MM.1S (cell line): ENCODE data around the gene SDK1.

Experiments used
- DNase-seq: peaks from one replicate; pipeline ENCODE4 v3.0.0-alpha.2; 2015
- H2AFZ ChIP-seq: fragments of 300-600 bp; sonication (generic); 2 replicates; pipeline ENCODE4 v1.6.0; 2016; ENCODE audit warnings: antibody characterized with exemption, low read length
- H3F3A ChIP-seq: fragments of 300-600 bp; sonication (generic); 2 replicates; pipeline ENCODE4 v1.6.1; 2016; ENCODE audit warnings: mild to moderate bottlenecking, antibody characterized with exemption, low read length, moderate library complexity, mixed read lengths; ENCODE audit not compliant: insufficient read depth
- H3K27ac ChIP-seq: fragments of 300-600 bp; sonication (generic); 2 replicates; pipeline ENCODE4 v1.5.1; 2016; ENCODE audit warnings: mild to moderate bottlenecking, low read length
- H3K27me3 ChIP-seq: fragments of 300-600 bp; sonication (generic); replicated peaks from 2 replicates; pipeline ENCODE4 v1.6.0; 2016; ENCODE audit warnings: low read length; ENCODE audit not compliant: insufficient read depth
- H3K36me3 ChIP-seq: fragments of 300-600 bp; sonication (generic); replicated peaks from 2 replicates; pipeline ENCODE4 v1.6.1; 2016; ENCODE audit warnings: mild to moderate bottlenecking, low read length, mixed read lengths; ENCODE audit not compliant: insufficient read depth
- H3K4me1 ChIP-seq: fragments of 300-600 bp; sonication (generic); 2 replicates; pipeline ENCODE4 v1.6.1; 2016; ENCODE audit warnings: low read length, mixed read lengths
- H3K4me2 ChIP-seq: fragments of 300-600 bp; sonication (generic); 2 replicates; pipeline ENCODE4 v1.6.0; 2016; ENCODE audit warnings: low read depth, low read length
- H3K4me3 ChIP-seq: fragments of 300-600 bp; sonication (generic); 2 replicates; pipeline ENCODE4 v1.5.1; 2016; ENCODE audit warnings: low read length, mixed read lengths
- H3K79me2 ChIP-seq: fragments of 300-600 bp; sonication (generic); 2 replicates; pipeline ENCODE4 v1.6.1; 2016; ENCODE audit warnings: mixed run types, low read length, mixed read lengths
- H3K9ac ChIP-seq: fragments of 300-600 bp; sonication (generic); 2 replicates; pipeline ENCODE4 v1.6.1; 2016; ENCODE audit warnings: low read length, mixed read lengths
- H3K9me2 ChIP-seq: fragments of 300-600 bp; sonication (generic); replicated peaks from 2 replicates; pipeline ENCODE4 v1.6.1; 2016; ENCODE audit warnings: mild to moderate bottlenecking, low read length, mixed read lengths; ENCODE audit not compliant: insufficient read depth
- H3K9me3 ChIP-seq: fragments of 300-600 bp; sonication (generic); replicated peaks from 2 replicates; pipeline ENCODE4 v1.6.1; 2016; ENCODE audit warnings: mild to moderate bottlenecking, low read length, mixed read lengths; ENCODE audit not compliant: insufficient read depth
- H4K20me1 ChIP-seq: fragments of 300-600 bp; sonication (generic); 2 replicates; pipeline ENCODE4 v1.6.1; 2016; ENCODE audit warnings: mild to moderate bottlenecking, low read length, moderate library complexity, mixed read lengths; ENCODE audit not compliant: insufficient read depth
- EZH2 ChIP-seq: fragments of 300-600 bp; sonication (generic); optimal IDR thresholded peaks from 2 replicates; pipeline ENCODE3; 2017; ENCODE audit warnings: low read depth, mild to moderate bottlenecking, antibody characterized with exemption, low read length, mixed read lengths
- EZH2phosphoT487 ChIP-seq: fragments of 300-600 bp; sonication (generic); IDR thresholded peaks from 2 replicates; pipeline ENCODE4 v1.6.1; 2018; ENCODE audit warnings: antibody characterized with exemption, low read length
- TF ChIP-seq, protein P1 (sequence below): fragments of 300-600 bp; sonication (generic); IDR thresholded peaks from 2 replicates; pipeline ENCODE4 v1.5.1; 2016; ENCODE audit warnings: antibody characterized with exemption, low read length, mixed read lengths

The SDK1 gene

DNA sequence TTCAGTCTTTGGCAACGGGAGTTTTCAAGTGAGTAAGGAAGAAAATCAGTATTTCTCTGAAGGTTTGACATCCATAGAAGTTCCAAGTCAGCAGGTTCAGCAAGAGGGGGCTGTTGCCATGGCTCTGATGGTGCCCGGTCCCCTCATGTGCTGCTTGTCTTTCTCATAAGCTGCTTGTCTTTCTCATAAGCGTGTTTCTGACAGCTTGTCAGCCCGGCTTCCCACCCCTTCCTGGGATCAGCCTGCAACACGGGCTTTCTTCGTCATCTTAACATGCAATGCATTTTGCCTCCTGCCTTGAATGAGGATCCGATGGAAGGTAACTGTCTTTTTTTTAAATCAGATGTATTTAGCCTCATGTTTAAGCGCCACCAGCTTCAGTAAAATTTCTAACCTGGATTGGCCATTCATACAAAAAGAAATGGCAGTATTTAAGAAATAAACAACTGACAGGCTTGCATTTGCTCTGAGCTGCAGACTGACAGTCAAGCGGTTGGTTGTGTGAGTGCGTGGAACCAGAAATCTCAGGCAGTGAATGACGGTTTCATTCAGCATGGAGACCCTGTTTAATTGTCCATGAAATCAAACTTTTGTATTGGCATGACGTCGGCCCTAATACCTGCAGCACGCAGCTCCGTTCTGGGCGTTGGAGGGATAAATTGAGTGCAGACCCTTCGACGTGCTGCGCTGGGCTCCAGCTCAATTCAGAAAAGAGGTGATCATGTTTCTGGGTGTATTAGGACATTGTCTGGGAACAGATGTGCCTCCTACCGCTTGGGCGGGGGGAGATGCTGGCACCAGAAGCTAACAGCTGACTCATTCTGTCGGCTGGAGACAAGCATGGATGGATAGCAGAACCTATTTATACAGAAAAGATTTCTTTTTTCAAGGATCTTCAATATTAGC, 926.3 kb downstream of the SDK1 start:
- H3F3A ChIP-seq, result no peaks in the 10 kb centered on the region
- no peaks in the 10 kb centered on the region for H3K9me2 ChIP-seq
- H3K27ac ChIP-seq, result no peak overlapping the region
- H3K4me3 ChIP-seq, result no peak overlapping the region
- H4K20me1 ChIP-seq, result no peaks in the 10 kb centered on the region
- H3K9me3 ChIP-seq, result no peaks in the 10 kb centered on the region
- H3K4me1 ChIP-seq, result no peaks in the 10 kb centered on the region
- TF ChIP-seq EZH2phosphoT487 (no peak), EZH2 (no peak)
- TF ChIP-seq, protein P1, sequence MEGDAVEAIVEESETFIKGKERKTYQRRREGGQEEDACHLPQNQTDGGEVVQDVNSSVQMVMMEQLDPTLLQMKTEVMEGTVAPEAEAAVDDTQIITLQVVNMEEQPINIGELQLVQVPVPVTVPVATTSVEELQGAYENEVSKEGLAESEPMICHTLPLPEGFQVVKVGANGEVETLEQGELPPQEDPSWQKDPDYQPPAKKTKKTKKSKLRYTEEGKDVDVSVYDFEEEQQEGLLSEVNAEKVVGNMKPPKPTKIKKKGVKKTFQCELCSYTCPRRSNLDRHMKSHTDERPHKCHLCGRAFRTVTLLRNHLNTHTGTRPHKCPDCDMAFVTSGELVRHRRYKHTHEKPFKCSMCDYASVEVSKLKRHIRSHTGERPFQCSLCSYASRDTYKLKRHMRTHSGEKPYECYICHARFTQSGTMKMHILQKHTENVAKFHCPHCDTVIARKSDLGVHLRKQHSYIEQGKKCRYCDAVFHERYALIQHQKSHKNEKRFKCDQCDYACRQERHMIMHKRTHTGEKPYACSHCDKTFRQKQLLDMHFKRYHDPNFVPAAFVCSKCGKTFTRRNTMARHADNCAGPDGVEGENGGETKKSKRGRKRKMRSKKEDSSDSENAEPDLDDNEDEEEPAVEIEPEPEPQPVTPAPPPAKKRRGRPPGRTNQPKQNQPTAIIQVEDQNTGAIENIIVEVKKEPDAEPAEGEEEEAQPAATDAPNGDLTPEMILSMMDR, result no peak
- no peak for DNase-seq
- H3K36me3 ChIP-seq, result no peaks in the 10 kb centered on the region
- H2AFZ ChIP-seq, result no peak overlapping the region
- H3K27me3 ChIP-seq, result no peaks in the 10 kb centered on the region
- H3K9ac ChIP-seq, result no peak overlapping the region
- H3K4me2 ChIP-seq, result no peak overlapping the region
- no peaks in the 10 kb centered on the region for H3K79me2 ChIP-seq

DNA sequence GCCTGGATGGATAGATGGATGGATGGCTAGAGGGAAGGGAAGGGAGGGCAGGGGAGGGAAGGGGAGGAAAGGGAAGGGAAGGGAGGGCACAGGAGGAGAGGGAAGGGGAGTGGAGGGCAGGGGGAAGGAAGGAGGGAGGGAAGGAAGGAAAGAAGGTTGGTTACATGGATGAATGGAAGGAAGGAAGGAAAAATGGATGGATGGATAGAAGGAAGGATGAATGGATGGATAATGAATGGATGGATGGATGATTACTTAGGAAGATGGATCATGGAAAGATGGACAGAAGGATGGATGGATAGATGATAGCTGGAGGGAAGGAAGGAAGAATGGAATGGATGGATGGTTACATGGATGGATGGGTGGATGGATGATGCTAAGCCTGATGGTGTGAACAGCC, 929.3 kb downstream of the SDK1 start:
- Histone ChIP-seq H3K9me2 (no peaks in the 10 kb centered on the region), H3K9ac (no peak overlapping the region), H3K27me3 (no peaks in the 10 kb centered on the region), H3K9me3 (no peaks in the 10 kb centered on the region), H3K4me3 (no peak overlapping the region), H3K36me3 (no peaks in the 10 kb centered on the region), H3K4me2 (no peak overlapping the region), H3F3A (no peaks in the 10 kb centered on the region), H3K27ac (no peak overlapping the region), H3K79me2 (no peaks in the 10 kb centered on the region), H4K20me1 (no peaks in the 10 kb centered on the region), H3K4me1 (no peaks in the 10 kb centered on the region), H2AFZ (no peak overlapping the region)
- no peak for DNase-seq
- TF ChIP-seq, protein P1, result no peak
- no peak for TF ChIP-seq EZH2phosphoT487
- no peak for TF ChIP-seq EZH2

- H3K4me3 ChIP-seq, result no peak overlapping the region
- no peaks in the 10 kb centered on the region for H3K79me2 ChIP-seq
- H2AFZ ChIP-seq, result no peak overlapping the region
- no peaks in the 10 kb centered on the region for H3K36me3 ChIP-seq
- TF ChIP-seq EZH2, result no peak
- no peak for TF ChIP-seq EZH2phosphoT487
- TF ChIP-seq, protein P1, result no peak
- DNase-seq, result no peak
- no peak overlapping the region for H3K4me2 ChIP-seq
- H3K27ac ChIP-seq, result no peak overlapping the region
- H3K4me1 ChIP-seq, result no peaks in the 10 kb centered on the region
- no peaks in the 10 kb centered on the region for H3K27me3 ChIP-seq
- no peaks in the 10 kb centered on the region for H3K9me3 ChIP-seq
- no peak overlapping the region for H3K9ac ChIP-seq
- no peaks in the 10 kb centered on the region for H3K9me2 ChIP-seq
- no peaks in the 10 kb centered on the region for H3F3A ChIP-seq
- no peaks in the 10 kb centered on the region for H4K20me1 ChIP-seq
Measured at GRCh38 chr7:4233146-4233545, 932.1 kb downstream of the SDK1 start.
